ENCODE measurements around the gene FTO.

DNA sequence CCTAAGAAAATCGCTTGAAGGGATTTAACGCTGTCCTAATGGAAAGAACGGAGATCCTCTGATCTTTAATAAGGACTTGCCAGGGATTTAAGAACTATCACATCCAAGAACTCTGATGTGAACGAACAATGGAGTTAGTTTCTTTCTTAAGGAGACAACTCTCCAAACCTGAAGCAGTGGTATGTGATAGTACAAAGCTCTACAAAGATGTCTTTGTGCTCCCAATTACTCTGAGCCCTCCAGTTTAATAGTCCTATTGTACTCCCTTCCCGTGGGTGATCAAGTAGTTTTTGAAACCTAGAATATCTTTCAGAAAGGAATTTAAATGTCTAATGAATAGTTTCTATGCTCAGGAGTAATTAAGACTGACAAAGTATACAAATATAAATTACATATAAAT, 123.8 kb downstream of the FTO start:
- TF ChIP-seq, protein P1, sequence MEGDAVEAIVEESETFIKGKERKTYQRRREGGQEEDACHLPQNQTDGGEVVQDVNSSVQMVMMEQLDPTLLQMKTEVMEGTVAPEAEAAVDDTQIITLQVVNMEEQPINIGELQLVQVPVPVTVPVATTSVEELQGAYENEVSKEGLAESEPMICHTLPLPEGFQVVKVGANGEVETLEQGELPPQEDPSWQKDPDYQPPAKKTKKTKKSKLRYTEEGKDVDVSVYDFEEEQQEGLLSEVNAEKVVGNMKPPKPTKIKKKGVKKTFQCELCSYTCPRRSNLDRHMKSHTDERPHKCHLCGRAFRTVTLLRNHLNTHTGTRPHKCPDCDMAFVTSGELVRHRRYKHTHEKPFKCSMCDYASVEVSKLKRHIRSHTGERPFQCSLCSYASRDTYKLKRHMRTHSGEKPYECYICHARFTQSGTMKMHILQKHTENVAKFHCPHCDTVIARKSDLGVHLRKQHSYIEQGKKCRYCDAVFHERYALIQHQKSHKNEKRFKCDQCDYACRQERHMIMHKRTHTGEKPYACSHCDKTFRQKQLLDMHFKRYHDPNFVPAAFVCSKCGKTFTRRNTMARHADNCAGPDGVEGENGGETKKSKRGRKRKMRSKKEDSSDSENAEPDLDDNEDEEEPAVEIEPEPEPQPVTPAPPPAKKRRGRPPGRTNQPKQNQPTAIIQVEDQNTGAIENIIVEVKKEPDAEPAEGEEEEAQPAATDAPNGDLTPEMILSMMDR (IDR thresholded peaks at IDR 0.05; ENCODE audit: poor library complexity, severe bottlenecking): no peak
- TF ChIP-seq EZH2 (IDR thresholded peaks at IDR 0.05; ENCODE audit: borderline replicate concordance, insufficient read depth, low read length, poor library complexity, severe bottlenecking): no peak
- TF ChIP-seq SMC3 (conservative IDR thresholded peaks at IDR 0.05; ENCODE audit: poor library complexity): no peak
- TF ChIP-seq EP300 (conservative IDR thresholded peaks at IDR 0.05; ENCODE audit: poor library complexity, severe bottlenecking): no peak
- no peak for TF ChIP-seq POLR2AphosphoS5 (IDR thresholded peaks at IDR 0.05)
- no peak for TF ChIP-seq TAF1 (IDR thresholded peaks at IDR 0.05; ENCODE audit: low read depth)

All from neural cell (in vitro differentiated cells).